GM12878 (cell line): Measurements from ENCODE around the gene STXBP2. TPM values are rescaled to one million over a fixed set of nuclear protein-coding genes. Genes with fewer than 3 reads are reported as not detected.

Experiments
- ATAC-seq: fragments of 200-7000 bp; cut with Tn5 transposase; 3 replicates; pipeline ENCODE4 v1.9.1; 2020; ENCODE audit warnings: mild to moderate bottlenecking, moderate library complexity
- BruUV-seq: library from RNA; stranded (reverse); fragments of 400-500 nt; replicated peaks from 2 replicates; lab custom pipeline; 2021; lab: Mats Ljungman, UMichigan
- CTCF ChIA-PET: fragments of 300-600 bp; sonication (Branson Sonifier 250); formaldehyde crosslinking; extraction: SDS; loops from one replicate; lab custom pipeline; 2021; ENCODE audit warnings: inconsistent platforms; lab: Yijun Ruan, JAX
- POLR2A ChIA-PET: fragments of 350-600 bp; formaldehyde crosslinking; extraction: SDS; loops from one replicate; lab custom pipeline; 2021; ENCODE audit warnings: inconsistent platforms; lab: Charles Lee
- RAD21 ChIA-PET: fragments of 300-600 bp; sonication (Branson Sonifier 250); formaldehyde crosslinking; loops from one replicate; lab custom pipeline; 2023; ENCODE audit warnings: antibody characterized with exemption; ENCODE audit not compliant: unreplicated experiment; lab: Charles Lee
- SMC1A ChIA-PET: fragments of 300-600 bp; sonication (Branson Sonifier 250); formaldehyde crosslinking; loops from one replicate; lab custom pipeline; 2023; ENCODE audit not compliant: unreplicated experiment, uncharacterized antibody; lab: Charles Lee
- DNase-seq: peaks from one replicate; pipeline ENCODE4 v3.0.0-alpha.2; 2011; ENCODE audit warnings: low read depth, low spot score
- FAIRE-seq: peaks from 3 replicates; lab custom pipeline; 2011; peaks lifted over from hg19 to GRCh38; lab: Jason Lieb, UNC
- H2AFZ ChIP-seq: 2 replicates; pipeline ENCODE4 v1.6.0; 2011; ENCODE audit warnings: low read depth, low read length, control low read depth; ENCODE audit not compliant: control insufficient read depth
- H3K27ac ChIP-seq: 2 replicates; pipeline ENCODE4 v1.5.1; 2011; ENCODE audit warnings: control low read depth; ENCODE audit not compliant: control insufficient read depth, insufficient read depth
- H3K27me3 ChIP-seq, 2 experiments: replicated peaks in 1 of 2; 2 replicates each; pipeline versions ENCODE4 v1.6.0 to v1.6.1; 2011; ENCODE audit warnings: low read length in 1 of 2; ENCODE audit not compliant: control insufficient read depth in 2 of 2, insufficient read depth in 2 of 2
- H3K36me3 ChIP-seq, 2 experiments: 2 replicates each; pipeline ENCODE4 v1.5.1; 2011; ENCODE audit warnings: low read length in 1 of 2; ENCODE audit not compliant: control insufficient read depth in 2 of 2, insufficient read depth in 2 of 2
- H3K4me1 ChIP-seq: 2 replicates; pipeline ENCODE4 v1.6.1; 2011; ENCODE audit warnings: mild to moderate bottlenecking, low read length, moderate library complexity, mixed read lengths; ENCODE audit not compliant: control insufficient read depth, insufficient read depth
- H3K4me2 ChIP-seq: 2 replicates; pipeline ENCODE4 v1.6.0; 2011; ENCODE audit warnings: control low read depth; ENCODE audit not compliant: control insufficient read depth, insufficient read depth
- H3K4me3 ChIP-seq: fragments of 200-600 bp; sonication (generic); 2 replicates; pipeline ENCODE4 v1.5.1; 2016
- H3K79me2 ChIP-seq: 2 replicates; pipeline ENCODE4 v1.6.0; 2011; ENCODE audit warnings: low read length; ENCODE audit not compliant: control insufficient read depth, insufficient read depth
- H3K9ac ChIP-seq: 2 replicates; pipeline ENCODE4 v1.8.0; 2011; ENCODE audit warnings: low read length, control low read depth, mixed read lengths; ENCODE audit not compliant: control insufficient read depth, insufficient read depth
- H3K9me3 ChIP-seq: replicated peaks from 3 replicates; pipeline ENCODE4 v1.5.1; 2011; ENCODE audit warnings: mild to moderate bottlenecking, low read length; ENCODE audit not compliant: control insufficient read depth, insufficient read depth
- H4K20me1 ChIP-seq: 2 replicates; pipeline ENCODE4 v1.6.0; 2011; ENCODE audit not compliant: control insufficient read depth, insufficient read depth
- IKZF2 ChIP-seq, 2 experiments: fragments of 450-650 bp; IDR thresholded peaks; 2 replicates each; pipeline ENCODE4 v1.6.1; 2017; ENCODE audit warnings: mild to moderate bottlenecking in 2 of 2, moderate library complexity in 2 of 2
- WRNIP1 ChIP-seq: IDR thresholded peaks from 2 replicates; pipeline ENCODE4 v1.6.1; 2011; ENCODE audit warnings: low read depth, low read length, improper control_type of control experiment, borderline replicate concordance
- WGBS: methylation state at CpG from one replicate; pipeline ENCODE4 v1.1.6; 2016; ENCODE audit warnings: low lambda C conversion rate; ENCODE audit not compliant: insufficient replicate concordance, insufficient coverage; ENCODE audit errors: missing lambda C conversion rate; 5-methylcytosine and 5-hydroxymethylcytosine counted together
- in situ Hi-C: fragments of 300-500 bp; cut with MboI; formaldehyde crosslinking; loops from 9 replicates; pipeline ENCODE4 v1.14.3; 2018; ENCODE audit warnings: mixed read lengths
- intact Hi-C: fragments of 100-400 bp; cut with micrococcal nuclease; formaldehyde crosslinking; loops from one replicate; pipeline ENCODE4 v1.14.2; 2022; ENCODE audit not compliant: unreplicated experiment
- polyA plus RNA-seq, 11 experiments: library from polyadenylated mRNA; depleted of rRNA in 4 of 11; unstranded in 6 of 11; stranded (reverse) in 5 of 11; fragments of >200 nt; fragmentation: Nextera tagmentation in 4 of 11; fragmentation: Illumina TruSeq in 1 of 11; extraction: Ambion mirVana in 4 of 11; extraction: Trizol in 1 of 11; gene quantifications; 1 replicate in 1 of 11; 2 replicates in 10 of 11; pipeline versions ENCODE4 v1.2.1 to v1.2.3, GENCODE V29; 2011 to 2016; ENCODE audit warnings: inconsistent platforms in 2 of 11, missing spikeins in 2 of 11, low read depth in 1 of 11
- total RNA-seq, 4 experiments: library from RNA; depleted of rRNA in 3 of 4; stranded (reverse); fragments of >200 nt in 3 of 4; fragmentation: Illumina TruSeq in 1 of 4; extraction: Trizol in 1 of 4; gene quantifications; 2 replicates each; pipeline versions ENCODE4 v1.2.1 to v1.2.3, GENCODE V29; 2013 to 2021
- TF ChIP-seq, protein P1 (sequence below): IDR thresholded peaks from 2 replicates; pipeline ENCODE4 v1.6.1; 2011; ENCODE audit warnings: borderline replicate concordance, low read depth, mild to moderate bottlenecking, moderate library complexity, low read length; ENCODE audit not compliant: insufficient read depth, poor library complexity, severe bottlenecking

The STXBP2 gene
- total and polyA plus RNA-seq, 10 of the 15 experiments (the other 5 are each of a cell fraction or from before 2014, with no cell fraction given): 2.6 to 111 (median 61.4) TPM

- FAIRE-seq (no peak), DNase-seq (no peak), ATAC-seq (no peak)
- H3K27ac ChIP-seq: no peak overlapping the region
- BruUV-seq: no TSS peak
- 43% methylated on average over 20 of the region's 22 CpGs for WGBS
- intact Hi-C loops: loop anchor here (1.0 to 10.0 kb wide), 4 partner anchors 112 to 295 kb away; partner anchors contain the start of gene MAP2K7
- H3K4me1 ChIP-seq: peaks cover 44% of the 10 kb centered on the region
- peak overlapping the region; percentile 85; the same call in 1 of the 2 replicates for H3K4me3 ChIP-seq
- H3K27me3 ChIP-seq: no peaks in the 10 kb centered on the region
- ChIA-PET POLR2A (interaction anchor here (1.4 to 1.9 kb wide), 2 partner anchors 19 to 120 kb away, joined by 9 to 10 read pairs; no protein-coding TSS in a partner anchor), CTCF (interaction anchor here (0.6 to 2.5 kb wide), 30 partner anchors 18 to 580 kb away, joined by 3 to 40 read pairs (median 5); partner anchors contain the start of genes CD209, MAP2K7, PET100 and SNAPC2), RAD21 (interaction anchor here (0.8 to 1.7 kb wide), 14 partner anchors 19 to 577 kb away, joined by 3 to 23 read pairs (median 4); partner anchors contain the start of genes FCER2 and SNAPC2), SMC1A (interaction anchor here (1.0 to 2.9 kb wide), 13 partner anchors 16 to 610 kb away, joined by 3 to 26 read pairs (median 3); partner anchors contain the start of genes FCER2 and ZNF557)
- H3K9ac ChIP-seq: no peak overlapping the region; the same call in 1 of the 2 replicates
- no peaks in the 10 kb centered on the region for H4K20me1 ChIP-seq
- TF ChIP-seq WRNIP1 (0 out of 2 replicates have a peak, but pooled peaks have one; percentile 31), IKZF2 (IDR thresholded peaks at IDR 0.05) (no peak)
- TF ChIP-seq, protein P1, sequence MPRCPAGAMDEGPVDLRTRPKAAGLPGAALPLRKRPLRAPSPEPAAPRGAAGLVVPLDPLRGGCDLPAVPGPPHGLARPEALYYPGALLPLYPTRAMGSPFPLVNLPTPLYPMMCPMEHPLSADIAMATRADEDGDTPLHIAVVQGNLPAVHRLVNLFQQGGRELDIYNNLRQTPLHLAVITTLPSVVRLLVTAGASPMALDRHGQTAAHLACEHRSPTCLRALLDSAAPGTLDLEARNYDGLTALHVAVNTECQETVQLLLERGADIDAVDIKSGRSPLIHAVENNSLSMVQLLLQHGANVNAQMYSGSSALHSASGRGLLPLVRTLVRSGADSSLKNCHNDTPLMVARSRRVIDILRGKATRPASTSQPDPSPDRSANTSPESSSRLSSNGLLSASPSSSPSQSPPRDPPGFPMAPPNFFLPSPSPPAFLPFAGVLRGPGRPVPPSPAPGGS: peak; percentile 60
- no peaks in the 10 kb centered on the region; the same call in 2 of the 3 replicates for H3K9me3 ChIP-seq
- peak overlapping the region; percentile 88 for H3K4me2 ChIP-seq
- H2AFZ ChIP-seq: peak overlapping the region; percentile 91
- H3K79me2 ChIP-seq: peaks cover 23% of the 10 kb centered on the region
- H3K36me3 ChIP-seq: peaks cover 0 to 3% of the 10 kb centered on the region in 2 experiments; a peak in 2 of 4 replicates
- in situ Hi-C loops: loop anchor here (5.0 kb wide), 1 partner anchor 113 kb away; no protein-coding TSS in a partner anchor
Observed at GRCh38 chr19:7679771-7680605, 43.1 kb downstream of the STXBP2 start.
